Brain microvascular endothelial cell (primary cell): ENCODE data around the gene TTC14.
A peak's percentile ranks its signal among the peaks of the same experiment; 100 is the strongest.

Experiments used
- DNase-seq: peaks from one replicate; pipeline ENCODE4 v3.0.0-alpha.2; 2020
- H3K27ac ChIP-seq: fragments of 250-450 bp; sonication (Bioruptor Pico); 2 replicates; pipeline ENCODE4 v1.5.1; 2020; ENCODE audit warnings: mild to moderate bottlenecking, moderate library complexity
- H3K27me3 ChIP-seq: fragments of 250-450 bp; sonication (Bioruptor Pico); replicated peaks from 2 replicates; pipeline ENCODE4 v1.5.1; 2020; ENCODE audit warnings: mild to moderate bottlenecking
- H3K36me3 ChIP-seq: fragments of 250-450 bp; sonication (Bioruptor Pico); replicated peaks from 2 replicates; pipeline ENCODE4 v1.5.1; 2020; ENCODE audit warnings: mild to moderate bottlenecking
- H3K4me3 ChIP-seq: 2 replicates; pipeline ENCODE4 v1.5.1; 2011; ENCODE audit warnings: low read depth, mild to moderate bottlenecking, control low read depth, low read length, moderate library complexity
- in situ Hi-C: cut with HindIII; loops from 2 replicates; pipeline ENCODE4 v1.10.0; 2017; ENCODE audit warnings: low sequenced_read_pairs, low pct_ligation_motif_present
- TF ChIP-seq, protein P1 (sequence below): IDR thresholded peaks from 2 replicates; pipeline ENCODE4 v1.5.1; 2011; ENCODE audit warnings: low read depth, mild to moderate bottlenecking, moderate library complexity, low read length, control low read depth, inconsistent platforms; ENCODE audit errors: missing control alignments

TTC14 gene

GRCh38 chr3:180646187-180646790, 44.3 kb downstream of the TTC14 start:
- H3K27ac ChIP-seq: no peak overlapping the region
- no peak overlapping the region for H3K4me3 ChIP-seq
- TF ChIP-seq, protein P1, sequence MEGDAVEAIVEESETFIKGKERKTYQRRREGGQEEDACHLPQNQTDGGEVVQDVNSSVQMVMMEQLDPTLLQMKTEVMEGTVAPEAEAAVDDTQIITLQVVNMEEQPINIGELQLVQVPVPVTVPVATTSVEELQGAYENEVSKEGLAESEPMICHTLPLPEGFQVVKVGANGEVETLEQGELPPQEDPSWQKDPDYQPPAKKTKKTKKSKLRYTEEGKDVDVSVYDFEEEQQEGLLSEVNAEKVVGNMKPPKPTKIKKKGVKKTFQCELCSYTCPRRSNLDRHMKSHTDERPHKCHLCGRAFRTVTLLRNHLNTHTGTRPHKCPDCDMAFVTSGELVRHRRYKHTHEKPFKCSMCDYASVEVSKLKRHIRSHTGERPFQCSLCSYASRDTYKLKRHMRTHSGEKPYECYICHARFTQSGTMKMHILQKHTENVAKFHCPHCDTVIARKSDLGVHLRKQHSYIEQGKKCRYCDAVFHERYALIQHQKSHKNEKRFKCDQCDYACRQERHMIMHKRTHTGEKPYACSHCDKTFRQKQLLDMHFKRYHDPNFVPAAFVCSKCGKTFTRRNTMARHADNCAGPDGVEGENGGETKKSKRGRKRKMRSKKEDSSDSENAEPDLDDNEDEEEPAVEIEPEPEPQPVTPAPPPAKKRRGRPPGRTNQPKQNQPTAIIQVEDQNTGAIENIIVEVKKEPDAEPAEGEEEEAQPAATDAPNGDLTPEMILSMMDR: peak; percentile 8
- DNase-seq: no peak
- in situ Hi-C loops: no loop called here
- no peaks in the 10 kb centered on the region for H3K27me3 ChIP-seq
- no peaks in the 10 kb centered on the region for H3K36me3 ChIP-seq

GRCh38 chr3:180656406-180656805, 54.4 kb downstream of the TTC14 start:
- H3K36me3 ChIP-seq: no peaks in the 10 kb centered on the region
- no peak for DNase-seq
- no peak overlapping the region for H3K27ac ChIP-seq
- no peaks in the 10 kb centered on the region for H3K27me3 ChIP-seq
- TF ChIP-seq, protein P1: no peak
- H3K4me3 ChIP-seq: no peak overlapping the region
- in situ Hi-C loops: no loop called here

- in situ Hi-C loops: no loop called here
- Histone ChIP-seq H3K36me3 (no peaks in the 10 kb centered on the region), H3K27me3 (no peaks in the 10 kb centered on the region), H3K27ac (no peak overlapping the region), H3K4me3 (no peak overlapping the region)
- DNase-seq: no peak
- TF ChIP-seq, protein P1: no peak
Measured at GRCh38 chr3:180657094-180657493, 55.1 kb downstream of the TTC14 start.
